Ammon's horn (tissue), 1 donor: ENCODE results near the gene PAGR1.
"Not testable (repeated sequence)": the region's sequence is repeated elsewhere in the genome, so short reads cannot be mapped to it uniquely, and the experiment has no call there.

ENCODE experiments used
- DNase-seq: peaks from one replicate; pipeline ENCODE4 v3.0.0-alpha.2; 2016; ENCODE audit warnings: low spot score

The PAGR1 gene

DNA sequence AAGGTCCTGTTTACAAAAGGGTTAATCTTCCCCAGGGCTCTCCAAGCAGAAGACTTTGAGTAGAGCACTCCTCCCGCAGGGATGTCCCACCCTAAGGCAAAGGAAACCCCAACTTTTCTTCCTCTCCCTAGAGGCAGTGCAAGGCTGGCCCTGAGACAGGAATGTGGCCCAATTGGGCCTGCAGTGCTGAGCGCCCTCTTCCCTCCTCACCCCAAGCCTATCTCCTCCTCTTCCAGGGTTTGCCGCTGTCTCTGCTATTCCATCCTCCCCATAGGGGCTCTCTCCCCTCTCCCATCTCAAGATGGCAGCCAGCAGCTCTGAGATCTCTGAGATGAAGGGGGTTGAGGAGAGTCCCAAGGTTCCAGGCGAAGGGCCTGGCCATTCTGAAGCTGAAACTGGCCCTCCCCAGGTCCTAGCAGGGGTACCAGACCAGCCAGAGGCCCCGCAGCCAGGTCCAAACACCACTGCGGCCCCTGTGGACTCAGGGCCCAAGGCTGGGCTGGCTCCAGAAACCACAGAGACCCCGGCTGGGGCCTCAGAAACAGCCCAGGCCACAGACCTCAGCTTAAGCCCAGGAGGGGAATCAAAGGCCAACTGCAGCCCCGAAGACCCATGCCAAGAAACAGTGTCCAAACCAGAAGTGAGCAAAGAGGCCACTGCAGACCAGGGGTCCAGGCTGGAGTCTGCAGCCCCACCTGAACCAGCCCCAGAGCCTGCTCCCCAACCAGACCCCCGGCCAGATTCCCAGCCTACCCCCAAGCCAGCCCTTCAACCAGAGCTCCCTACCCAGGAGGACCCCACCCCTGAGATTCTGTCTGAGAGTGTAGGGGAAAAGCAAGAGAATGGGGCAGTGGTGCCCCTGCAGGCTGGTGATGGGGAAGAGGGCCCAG lies 3.0 kb upstream of the PAGR1 start:
- DNase-seq: no peak

DNA sequence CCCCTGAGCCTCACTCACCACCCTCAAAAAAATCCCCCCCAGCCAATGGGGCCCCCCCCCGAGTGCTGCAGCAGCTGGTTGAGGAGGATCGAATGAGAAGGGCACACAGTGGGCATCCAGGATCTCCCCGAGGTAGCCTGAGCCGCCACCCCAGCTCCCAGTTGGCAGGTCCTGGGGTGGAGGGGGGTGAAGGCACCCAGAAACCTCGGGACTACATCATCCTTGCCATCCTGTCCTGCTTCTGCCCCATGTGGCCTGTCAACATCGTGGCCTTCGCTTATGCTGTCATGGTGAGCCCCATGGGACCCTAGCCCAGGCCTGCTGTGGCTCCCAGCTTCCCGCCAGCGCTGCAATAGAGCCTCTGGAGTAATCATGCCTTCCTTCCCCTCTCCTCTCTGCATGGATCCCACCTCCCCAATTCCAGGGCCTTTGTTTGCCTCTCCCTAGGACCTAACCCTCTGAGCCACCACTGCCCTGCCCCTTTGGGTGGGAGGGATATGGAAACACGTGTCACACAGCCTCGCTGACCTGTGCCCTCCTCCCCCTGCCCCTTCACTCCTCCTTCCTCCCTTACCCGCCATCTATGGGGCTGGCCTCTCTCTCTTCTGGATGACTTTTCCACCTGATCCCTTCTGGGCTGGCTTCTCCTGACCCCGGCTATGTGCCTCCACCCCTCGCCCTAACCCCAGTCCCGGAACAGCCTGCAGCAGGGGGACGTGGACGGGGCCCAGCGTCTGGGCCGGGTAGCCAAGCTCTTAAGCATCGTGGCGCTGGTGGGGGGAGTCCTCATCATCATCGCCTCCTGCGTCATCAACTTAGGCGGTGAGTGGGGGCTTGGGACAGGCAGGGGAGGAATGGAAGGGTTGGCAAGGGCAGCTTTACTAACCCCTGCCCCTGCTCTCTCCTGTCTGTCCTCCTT lies 2.0 kb upstream of the PAGR1 start:
- DNase-seq: no peak

DNA sequence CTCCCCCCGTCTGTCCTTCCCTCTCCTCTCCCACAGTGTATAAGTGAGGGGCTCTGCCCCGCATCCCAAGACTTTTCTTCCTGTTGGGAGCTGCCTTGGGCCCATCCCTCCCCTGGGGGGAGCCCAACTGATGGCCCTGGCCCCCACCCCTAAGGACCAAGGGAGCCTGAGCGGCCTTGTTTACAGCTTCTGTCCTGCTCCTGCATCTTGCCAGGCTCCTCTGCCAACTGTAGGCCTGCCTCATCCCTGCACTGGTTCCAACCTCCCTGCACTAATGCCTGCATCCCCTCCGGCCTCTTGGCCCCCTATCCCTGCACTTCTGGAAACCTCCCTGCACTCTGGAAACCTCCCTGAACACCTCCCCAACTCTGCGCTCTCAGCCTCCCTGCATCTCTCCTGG lies 1.4 kb upstream of the PAGR1 start:
- DNase-seq: no peak

DNA sequence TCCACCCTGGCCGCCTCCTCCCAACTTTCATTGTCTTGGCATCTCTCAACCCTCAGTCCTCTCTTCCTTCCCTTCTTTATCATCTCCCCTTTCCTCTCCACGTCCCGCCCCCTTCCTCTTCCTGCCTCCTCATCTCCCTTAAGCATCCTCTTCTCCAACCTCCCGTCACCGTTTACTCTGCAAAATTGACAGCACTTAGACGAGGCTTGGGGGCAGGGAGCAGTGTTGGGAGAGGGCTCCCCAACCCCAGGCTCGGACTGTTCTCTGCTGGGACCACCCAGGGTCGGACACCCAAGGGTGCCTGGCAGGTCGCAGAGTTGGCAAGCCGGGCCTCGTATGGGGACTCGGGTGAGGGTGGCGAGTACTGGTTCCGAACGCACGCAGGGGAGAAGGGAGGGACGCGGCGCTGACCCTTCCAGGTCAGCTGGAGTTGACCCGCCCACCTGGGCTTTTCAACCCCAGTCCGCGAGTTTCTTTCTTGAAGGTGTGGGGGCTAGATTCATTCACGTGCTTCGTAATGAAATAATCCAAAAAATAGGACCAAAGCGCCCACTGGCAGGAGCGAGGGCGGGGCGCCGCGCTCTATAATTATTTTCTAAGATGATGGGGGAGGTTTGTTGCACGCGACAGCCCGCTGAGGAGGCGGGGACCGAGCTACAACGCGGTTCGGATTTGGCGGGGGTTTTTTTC lies 775 bp upstream of the PAGR1 start:
- DNase-seq: no peak

DNA sequence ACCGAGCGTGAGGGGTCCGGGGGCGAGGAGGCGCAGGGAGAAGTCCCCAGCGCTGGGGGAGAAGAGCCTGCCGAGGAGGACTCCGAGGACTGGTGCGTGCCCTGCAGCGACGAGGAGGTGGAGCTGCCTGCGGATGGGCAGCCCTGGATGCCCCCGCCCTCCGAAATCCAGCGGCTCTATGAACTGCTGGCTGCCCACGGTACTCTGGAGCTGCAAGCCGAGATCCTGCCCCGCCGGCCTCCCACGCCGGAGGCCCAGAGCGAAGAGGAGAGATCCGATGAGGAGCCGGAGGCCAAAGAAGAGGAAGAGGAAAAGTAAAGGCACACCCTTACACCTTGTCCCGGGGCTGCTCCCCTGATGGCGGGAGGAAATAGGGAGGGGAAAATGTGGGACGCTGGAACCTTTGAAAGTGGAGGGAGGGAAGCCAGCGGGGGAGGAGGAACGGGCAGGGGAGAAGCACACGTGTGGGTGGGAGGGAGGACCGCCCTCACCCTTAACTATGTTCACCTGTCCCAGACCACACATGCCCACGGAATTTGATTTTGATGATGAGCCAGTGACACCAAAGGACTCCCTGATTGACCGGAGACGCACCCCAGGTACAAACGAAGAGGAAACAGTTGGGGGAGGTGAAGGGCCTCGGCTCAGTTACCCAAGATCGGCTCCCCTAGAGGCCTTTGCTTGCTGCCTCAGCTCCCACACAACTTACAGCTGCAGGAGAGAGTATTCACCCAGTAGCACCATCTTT lies 916 bp downstream of the PAGR1 start:
- no peak for DNase-seq

DNA sequence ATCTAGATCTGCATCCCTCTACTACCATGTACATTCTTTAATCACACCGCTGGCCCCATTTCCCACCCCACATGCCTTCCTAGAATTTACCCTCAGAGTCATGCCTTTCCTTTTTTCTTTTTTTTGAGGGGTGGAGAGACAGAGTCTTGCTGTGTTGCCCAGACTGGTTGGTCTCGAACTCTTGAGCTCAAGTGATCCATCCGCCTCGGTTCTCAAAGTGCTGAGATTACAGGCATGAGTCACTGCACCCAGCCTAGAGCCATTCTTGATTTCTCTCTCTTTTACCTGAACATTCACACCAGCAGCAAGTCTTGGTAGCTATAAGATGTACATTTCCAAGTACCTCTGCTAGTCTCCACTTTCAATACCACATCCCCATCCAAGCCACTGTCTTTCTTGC lies 2.1 kb downstream of the PAGR1 start:
- no peak for DNase-seq

DNA sequence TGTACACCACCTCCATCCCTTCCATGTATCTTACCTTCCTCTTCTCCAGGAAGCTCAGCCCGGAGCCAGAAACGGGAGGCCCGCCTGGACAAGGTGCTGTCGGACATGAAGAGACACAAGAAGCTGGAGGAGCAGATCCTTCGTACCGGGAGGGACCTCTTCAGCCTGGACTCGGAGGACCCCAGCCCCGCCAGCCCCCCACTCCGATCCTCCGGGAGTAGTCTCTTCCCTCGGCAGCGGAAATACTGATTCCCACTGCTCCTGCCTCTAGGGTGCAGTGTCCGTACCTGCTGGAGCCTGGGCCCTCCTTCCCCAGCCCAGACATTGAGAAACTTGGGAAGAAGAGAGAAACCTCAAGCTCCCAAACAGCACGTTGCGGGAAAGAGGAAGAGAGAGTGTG lies 3.6 kb downstream of the PAGR1 start:
- no peak for DNase-seq

DNA sequence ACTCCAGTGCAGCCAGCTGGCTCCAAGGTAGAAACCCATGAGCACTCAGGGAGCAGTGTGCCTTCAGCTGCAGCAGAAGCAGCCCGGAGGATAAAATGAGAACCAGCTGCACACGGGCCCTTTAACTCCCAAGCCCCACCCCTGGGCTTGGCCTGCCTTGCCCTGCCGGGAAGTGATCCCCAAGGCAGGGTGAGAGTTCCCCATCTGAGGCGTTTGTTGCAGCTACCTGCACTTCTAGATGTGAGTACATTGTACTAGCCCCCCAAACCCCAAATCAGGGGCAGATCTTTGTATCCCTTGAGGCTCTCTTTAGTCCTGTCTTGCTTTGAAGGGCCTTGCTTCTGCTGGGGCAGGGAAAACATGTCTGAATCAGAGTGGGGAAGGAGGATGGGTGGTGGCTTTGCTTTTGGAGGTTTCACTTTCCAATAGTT lies 4.3 kb downstream of the PAGR1 start, which contains the start of gene MVP:
TSS of gene MVP (plus strand) at position 192 of the 431 bp plus-strand sequence. CDS start 10,088 bp downstream, outside the sequence.
- DNase-seq: peak; percentile 61

DNA sequence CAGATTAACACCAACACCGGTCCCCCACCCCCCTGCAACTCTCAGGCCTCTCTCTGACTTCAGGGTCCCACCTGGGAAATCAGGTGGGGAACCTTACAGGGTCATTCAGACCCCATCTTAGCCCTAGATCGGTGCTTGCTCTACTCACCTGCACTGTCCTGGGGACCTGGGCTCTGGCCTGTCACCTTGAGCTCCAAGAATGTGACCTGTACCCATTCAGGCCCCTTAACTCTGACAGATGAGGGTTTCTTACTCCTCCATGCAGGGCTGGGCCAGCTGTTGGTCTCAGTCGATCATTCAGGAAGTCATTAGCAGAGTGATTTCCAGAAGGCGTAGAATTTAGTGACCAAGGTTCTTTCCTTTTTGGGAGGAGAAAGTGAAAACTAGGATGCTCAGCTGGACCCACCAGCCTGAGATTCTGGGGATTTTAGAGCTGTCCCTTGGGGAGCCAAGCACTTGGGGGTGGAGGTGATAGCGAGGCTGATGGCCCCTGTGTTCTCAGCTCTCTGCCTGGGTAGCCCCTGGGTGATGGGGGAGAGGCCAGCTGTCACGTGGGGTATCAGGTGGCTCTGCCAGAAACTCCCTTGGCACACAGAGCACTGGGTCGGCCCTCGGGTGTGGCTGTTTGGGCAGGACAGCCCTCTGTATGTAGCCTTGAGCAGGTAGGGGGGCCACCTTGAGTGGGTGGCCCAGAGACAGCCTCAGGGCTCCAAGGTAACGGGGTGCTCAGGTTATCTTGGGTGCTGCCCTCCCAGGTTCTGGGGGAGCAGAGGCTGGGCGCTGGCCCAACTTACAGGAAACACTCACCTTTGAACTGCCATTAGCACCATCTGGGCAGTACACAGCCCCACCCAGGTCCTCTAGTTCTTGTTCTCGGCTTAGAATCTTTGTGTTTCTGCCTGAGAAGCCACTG lies 5.0 kb downstream of the PAGR1 start:
- no peak for DNase-seq

DNA sequence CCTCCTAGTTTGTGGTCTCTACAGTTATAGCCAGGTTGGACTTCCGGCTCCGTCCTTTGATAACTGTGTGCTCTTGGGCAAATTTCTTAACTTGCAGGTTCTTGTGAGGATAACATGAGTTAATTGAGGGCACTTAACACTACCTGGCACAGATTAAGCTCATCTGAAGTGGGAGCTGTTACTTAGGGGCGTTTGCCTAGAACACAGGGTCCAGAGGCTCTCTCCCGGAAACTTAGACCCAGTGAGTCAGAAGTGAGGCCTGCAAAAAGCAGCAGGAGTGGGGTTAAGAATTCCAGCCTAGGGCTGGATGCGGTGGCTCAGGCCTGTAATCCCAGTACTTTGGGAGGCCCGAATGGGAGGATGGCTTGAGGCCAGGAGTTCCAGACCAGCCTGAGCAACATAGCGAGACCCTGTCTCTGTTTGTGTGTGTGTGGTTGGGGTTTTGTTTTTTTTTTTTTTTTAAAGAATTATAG lies 5.7 kb downstream of the PAGR1 start:
- DNase-seq: no peak

DNA sequence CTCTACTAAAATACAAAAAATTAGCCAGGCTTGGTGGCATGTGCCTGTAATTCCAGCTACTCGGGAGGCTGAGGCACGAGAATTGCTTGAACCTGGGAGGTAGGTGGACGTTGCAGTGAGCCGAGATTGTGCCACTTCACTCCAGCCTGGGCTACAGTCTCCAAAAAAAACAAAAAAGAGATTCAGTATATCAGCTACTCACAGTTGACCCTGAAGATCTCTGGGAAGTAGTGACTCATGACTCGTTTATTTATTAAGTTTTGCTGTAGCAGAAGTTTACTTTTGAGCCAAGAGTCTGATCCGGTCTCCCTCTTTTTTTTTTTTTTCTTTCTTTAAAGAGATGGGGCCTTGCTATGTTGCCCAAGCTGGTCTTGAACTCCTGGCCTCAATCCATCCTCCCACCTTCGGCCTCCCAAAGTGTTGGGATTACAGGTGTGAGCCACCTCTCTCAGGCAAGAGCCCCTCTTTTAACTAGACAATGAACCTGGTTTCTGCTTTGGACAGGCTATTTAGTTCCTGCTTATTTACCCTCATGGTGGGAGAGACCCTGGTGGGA lies 8.7 kb downstream of the PAGR1 start:
- no peak for DNase-seq

DNA sequence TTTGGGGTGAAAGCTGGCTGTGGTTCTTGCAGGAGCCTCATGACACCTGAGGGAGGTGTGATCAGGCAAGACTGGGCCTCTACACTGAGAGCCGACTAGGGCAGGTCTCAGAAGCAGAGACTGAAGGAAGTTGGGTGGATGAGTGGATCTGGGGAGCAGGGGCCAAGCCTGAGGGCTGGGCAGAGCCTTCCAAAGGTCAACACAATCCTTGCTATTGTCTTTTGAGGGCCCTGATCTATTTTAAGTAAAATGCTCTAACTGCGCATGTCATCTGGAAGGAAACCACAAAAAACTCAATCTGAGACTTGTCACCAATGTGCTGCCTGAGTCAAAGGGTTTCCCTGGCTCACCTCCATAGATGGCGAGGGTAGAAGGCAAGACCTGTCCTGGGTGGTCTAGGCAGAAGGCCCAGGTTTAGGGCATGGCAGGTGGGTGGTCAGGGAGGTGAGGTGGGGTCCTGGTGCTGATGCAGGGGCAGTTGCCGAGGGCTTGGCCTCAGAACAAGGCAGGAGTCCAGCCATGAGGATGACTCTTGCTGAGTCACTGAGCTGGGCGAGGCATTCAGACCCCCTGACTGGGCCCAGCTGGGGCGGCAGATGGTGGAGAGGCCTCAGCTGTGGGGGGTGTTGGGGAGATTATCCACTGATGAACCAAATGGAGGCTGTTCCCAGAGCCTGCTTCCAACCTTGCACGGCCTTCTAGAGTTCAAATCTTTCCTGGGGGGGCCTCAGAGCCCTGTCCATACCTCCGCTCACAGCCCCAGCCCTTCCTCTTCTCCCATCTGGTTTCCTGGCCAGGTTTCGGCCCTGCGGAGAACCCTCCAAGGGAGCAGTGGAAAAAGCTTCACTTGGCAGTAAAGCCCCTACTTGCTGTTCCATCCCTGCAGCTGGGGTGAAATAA lies 9.4 kb downstream of the PAGR1 start:
- DNase-seq: no peak

DNA sequence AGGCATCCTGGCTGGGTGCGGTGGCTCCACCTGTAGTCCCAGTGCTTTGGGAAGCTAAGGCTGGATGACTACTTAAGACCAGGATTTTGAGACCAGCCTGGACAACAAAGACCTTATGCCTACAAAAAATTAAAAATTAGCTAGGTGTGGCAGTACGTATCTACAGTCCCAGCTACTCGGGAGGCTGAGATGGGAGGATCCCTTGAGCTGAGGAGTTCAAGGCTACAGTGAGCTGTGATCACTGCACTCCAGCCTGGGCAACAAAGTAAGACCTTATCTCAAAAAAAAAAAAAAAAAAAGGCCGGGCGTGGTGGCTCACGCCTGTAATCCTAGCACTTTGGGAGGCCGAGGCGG lies 10.4 kb downstream of the PAGR1 start:
- DNase-seq: no peak

DNA sequence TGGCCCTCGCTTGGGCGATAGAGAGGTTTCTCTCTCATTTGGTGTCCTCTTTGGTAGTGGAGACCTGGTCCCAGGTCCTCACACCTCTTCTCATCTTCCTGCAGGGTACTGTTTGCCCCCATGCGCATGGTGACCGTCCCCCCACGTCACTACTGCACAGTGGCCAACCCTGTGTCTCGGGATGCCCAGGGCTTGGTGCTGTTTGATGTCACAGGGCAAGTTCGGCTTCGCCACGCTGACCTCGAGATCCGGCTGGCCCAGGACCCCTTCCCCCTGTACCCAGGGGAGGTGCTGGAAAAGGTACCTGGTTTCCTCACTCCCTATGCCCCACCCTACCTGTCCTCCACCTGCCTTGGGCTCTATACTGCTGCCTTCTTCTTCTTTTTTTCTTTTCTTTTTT lies 14.8 kb downstream of the PAGR1 start:
- no peak for DNase-seq

DNA sequence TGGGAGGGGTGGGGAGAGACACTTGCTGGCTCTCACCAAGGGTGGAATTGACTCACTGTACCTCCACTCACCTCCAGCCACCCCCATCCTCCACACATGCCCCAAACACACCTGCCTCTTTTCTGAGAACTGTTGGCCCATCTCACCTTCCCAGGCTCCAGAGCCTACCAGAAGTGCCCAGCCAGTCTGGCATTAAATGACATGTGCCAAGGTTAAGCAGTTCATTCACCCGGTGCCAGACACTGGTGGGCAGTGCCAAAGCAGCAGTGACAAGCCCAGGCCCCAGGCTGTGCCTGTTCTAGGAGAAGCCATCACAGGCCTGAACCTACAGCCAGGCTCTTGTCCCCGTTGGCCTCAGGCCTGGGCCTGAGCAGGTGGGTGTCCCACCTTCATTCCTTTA lies 15.5 kb downstream of the PAGR1 start:
- no peak for DNase-seq

DNA sequence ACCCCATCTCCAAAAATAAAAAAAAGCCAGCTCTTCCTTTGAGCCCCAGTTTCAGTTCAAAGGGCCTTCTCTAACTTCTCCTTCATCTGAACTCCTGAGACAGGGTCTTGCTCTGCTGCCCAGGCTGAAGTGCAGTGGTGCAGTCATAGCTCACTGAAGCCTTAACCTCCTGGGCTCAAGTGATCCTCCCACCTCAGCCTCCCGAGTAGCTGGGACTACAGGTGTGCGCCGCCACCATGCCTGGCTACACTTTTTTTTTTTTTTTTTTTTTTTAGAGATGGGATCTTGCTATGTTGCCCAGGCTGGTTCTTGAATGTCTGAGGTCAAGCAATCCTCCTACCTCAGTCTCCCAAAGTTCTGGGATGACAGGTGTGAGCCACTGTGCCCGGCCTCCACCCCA lies 17.3 kb downstream of the PAGR1 start:
- DNase-seq: not testable (repeated sequence)

DNA sequence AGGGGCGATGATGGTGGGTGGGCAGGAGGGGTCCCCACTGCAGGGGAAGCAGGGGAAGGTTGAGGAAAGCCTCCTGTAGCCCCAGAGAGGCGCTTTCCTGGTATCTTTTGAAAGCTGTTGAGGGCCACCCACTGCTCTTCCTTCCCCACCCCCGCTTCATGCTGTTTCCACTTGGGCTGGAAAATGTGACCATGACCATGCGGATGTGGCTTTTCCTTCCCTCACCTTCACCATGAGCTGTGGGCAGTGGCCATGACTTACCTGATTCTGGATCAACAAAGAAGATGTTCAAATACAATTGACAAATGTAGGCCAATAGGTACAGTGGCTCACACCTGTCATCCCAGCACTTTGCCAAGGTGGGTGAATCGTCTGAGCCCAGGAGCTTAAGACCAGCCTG lies 18.1 kb downstream of the PAGR1 start:
- DNase-seq: no peak

DNA sequence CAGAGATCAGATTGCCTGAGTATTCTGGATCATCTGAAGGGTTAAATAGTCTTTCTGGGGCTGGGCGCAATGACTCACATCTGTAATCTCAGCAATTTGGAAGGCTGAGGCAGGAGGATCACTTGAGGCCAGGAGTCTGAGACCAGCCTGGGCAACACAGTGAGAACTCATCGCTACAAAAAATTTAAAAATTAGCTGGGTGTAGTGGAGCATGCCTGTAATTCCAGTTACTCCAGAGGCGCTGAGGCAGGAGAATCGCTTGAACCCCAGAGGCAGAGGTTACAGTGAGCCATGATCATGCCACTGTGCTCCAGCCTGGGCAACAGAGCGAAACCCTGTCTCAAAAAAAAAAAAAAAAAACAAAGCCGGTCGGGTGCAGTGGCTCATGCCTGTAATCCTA lies 20.0 kb downstream of the PAGR1 start:
- no peak for DNase-seq

DNA sequence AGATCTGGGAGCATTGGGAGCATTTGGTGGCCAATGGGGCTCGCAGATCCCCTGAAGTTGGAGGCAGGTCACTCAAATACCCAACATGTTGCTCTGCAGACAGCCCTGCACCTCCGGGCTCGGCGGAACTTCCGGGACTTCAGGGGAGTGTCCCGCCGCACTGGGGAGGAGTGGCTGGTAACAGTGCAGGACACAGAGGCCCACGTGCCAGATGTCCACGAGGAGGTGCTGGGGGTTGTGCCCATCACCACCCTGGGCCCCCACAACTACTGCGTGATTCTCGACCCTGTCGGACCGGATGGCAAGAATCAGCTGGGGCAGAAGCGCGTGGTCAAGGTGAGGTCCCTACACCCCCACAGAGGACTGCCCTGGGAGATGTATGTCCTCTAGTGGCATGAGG lies 20.7 kb downstream of the PAGR1 start:
- no peak for DNase-seq
